HG02852 (cell line): ENCODE results near the gene TMEM131.
"Not testable (repeated sequence)": the region's sequence is repeated elsewhere in the genome, so short reads cannot be mapped to it uniquely, and the experiment has no call there.

Experiments
- ATAC-seq: cut with Tn5 transposase; IDR thresholded peaks from one replicate; pipeline ENCODE4 v1.9.1; 2021; ENCODE audit warnings: mild to moderate bottlenecking, moderate library complexity; ENCODE audit not compliant: unreplicated experiment

TMEM131 gene

DNA sequence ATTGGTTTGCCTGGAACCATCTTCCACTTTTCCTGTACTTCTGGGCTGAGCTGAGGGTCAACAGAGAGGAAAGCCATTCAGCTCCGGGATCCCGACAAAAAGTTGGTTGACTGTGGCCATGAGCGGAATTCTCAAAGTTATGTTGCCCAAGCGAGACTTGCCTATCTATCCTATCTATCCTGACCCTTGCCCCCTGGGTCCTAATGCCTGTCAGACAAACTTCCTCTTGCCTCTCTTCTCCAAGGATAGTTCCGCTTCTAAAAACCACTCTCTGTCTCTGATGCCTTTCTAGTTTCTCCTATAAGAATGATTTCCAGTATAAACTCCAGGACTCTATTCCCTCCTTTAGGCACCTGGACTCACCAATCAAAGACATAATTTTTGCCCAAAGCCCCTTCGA, 173.9 kb downstream of the TMEM131 start:
- ATAC-seq: not testable (repeated sequence)

DNA sequence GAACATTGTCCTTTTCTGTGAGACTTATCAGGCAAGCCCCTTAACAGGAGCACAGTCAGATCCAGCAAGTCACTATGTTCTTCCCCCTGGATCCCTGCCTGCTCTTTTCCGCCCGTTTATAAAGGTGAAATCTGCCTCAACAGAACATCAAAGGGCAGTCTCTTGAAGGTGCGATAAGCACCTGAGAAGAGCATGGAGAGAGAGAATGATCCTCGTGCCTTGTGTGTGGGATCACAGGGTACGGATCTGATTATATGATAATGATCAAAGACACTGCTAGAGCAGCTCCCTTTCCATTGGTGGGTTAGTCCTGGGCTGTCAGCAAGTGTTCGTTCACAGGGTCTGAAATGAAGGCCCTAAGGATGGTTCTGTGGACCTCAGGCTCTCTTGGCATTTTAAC, 176.0 kb downstream of the TMEM131 start:
- ATAC-seq: no peak

DNA sequence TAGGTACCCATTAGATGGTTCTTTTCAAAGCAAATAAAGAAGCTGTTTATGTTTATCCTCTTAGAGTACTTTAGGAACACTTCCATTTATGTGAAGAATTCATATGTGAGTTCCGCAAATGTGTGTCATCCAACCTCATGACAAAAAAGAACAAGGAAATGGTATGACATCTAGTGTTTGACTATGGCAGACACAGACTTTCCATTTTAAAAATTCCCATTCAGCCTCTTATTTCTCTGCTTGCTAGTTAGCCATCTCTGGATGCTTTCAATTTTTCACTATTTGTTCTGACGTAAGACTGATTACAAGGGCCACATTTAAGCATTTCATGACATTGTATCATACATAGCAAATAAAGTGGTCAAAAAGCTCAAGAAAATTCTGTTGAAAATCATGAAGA, 179.3 kb downstream of the TMEM131 start:
- ATAC-seq: no peak

DNA sequence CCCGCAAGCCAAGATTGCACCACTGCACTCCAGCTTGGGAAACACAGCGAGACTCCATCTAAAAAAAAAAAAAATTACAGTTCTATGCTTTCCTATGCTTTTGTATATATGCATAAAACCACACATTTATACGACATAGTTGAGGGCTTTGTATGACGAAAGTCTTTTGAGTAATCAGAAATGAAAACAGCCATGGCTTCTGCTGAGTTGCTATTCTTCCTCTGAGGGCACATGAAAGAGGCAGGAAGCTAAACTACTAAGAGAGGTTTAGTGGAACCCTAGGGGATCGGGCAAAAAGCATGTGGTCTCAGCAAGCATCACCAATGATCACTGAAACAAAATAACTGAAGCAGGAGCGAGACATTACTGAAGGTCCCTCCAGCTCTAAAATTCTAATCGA, 182.8 kb downstream of the TMEM131 start:
- no peak for ATAC-seq

DNA sequence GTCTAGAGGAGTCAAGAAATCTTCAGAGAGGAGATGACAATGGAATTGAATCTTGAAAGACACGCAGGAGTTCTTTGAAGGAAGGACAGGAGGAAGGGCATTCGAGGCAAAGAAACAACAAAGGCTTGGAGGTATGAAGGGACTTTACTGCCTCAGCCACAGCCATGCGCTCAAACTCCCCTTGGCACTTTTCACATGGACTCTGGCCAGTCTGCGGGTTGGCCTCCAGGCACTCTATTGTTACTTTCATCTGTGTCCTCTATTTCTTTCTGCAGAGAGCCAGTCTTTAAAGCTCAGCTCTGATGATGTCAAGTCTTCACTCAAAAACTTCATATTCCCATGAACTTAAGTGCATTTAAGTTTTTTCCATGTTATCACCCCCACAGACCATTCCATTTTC, 186.9 kb downstream of the TMEM131 start:
- ATAC-seq: no peak

DNA sequence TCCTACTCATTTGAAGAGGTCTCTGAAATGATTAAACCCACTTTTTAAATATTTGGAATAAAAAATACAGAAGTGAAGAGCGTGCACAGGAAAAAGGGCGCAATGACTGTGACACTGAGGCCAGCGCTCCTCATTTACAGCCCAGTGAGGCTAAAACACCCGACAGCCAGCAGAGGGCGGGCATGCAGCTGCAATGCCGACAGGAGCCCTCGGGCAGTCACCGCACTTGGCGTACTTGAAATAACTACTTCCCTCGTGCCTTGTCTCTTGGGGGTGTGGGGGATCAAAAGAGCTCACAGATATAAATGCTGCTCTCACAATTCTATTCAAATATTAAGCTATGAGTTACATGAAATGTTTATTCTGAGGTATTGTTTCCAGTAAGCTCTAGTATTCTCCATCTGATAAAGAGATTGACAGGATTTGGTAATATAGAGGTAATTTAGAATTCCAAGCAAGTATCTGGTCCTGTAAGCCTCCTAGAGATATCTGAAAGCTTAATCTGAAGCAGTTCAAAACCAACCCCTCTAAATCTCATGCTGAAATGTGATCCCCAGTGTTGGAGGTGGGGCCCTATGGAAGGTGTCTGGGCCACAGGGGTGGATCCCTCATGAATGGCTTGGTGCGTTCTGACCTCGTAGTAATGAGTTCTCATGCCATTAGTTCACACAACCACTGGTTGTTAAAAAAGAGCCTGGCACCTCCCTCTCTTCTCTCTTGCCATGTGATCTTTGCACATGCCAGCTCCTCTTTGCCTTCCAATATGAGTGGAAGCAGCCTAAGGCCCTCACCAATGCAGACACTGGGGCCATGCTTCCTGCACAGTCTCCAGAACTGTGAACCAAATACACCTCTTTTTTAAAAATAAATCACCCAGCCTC, 188.8 kb downstream of the TMEM131 start:
- ATAC-seq: peak; percentile 81

DNA sequence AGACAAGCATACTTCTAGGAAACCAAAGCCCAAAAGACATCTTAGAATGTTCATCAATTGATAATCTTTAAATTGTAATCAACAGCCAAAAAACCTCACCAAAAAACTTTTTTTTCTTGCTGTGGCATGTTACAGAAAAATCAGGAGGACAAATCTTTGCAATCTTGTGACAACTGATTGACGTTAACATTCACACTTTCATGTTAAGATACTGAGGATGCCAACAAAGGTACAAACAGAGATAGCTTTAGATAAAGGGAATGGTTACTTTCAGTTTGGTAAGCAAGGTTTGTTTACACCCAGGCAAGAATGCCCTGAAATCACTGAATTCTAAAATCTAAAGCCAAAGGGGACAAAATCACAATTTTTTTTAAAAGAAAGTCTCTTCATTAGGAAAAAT, 190.0 kb downstream of the TMEM131 start:
- no peak for ATAC-seq

DNA sequence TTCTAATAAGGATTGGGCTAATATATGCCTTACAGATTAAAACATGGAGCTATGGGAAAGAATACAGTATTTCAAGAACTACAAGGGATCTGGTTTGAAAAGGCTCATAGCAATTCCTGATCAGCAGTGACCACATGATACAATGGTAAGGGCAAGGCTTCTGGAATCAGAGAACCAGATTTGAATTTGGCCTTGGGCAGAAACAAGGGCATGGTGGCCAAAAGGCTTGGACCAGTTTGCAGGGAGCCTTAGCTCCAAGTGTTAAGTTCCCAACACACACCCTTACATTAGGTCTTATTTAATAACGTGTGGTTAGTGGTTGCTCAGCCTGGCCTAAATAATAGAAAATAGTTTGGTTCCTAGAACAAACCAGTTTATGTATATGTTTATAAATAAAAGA, 194.7 kb downstream of the TMEM131 start:
- ATAC-seq: no peak

DNA sequence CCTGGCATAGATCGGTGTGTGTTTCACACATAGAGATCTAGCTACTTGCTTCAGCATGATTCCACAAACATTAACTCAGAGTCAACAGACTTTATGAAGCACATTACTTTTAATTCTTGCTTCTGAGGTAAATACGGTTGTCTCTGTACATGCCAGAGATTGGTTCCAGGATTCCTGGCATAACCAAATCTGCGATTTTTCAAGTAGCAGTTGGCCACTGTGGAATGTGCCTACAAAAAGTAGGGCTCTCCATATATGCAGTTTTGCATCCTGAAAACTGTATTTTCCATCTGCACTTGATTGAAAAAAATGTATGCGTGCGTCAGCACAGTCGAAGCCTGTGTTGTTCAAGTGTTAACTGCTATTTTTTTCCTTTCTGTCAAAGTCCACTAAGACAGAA, 197.3 kb downstream of the TMEM131 start:
- no peak for ATAC-seq

DNA sequence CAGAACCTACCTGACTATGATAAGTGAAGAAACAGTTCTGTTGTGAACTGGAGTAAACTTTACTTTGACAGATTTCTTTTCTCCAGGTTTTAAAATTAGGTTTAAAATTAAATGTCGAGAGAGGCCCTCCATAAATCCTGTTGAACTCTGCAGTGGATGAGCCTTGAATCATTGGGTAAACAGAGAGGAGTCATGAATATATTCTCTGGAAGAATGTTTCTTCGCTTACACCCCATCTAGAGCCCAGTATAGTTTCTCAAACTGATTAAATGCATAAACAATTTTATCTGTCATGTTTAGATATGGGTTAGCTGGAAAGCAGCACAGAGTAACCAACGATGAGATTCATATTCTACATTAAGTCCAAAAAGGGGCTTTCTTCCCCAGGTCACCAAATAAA, 198.4 kb downstream of the TMEM131 start:
- no peak for ATAC-seq

DNA sequence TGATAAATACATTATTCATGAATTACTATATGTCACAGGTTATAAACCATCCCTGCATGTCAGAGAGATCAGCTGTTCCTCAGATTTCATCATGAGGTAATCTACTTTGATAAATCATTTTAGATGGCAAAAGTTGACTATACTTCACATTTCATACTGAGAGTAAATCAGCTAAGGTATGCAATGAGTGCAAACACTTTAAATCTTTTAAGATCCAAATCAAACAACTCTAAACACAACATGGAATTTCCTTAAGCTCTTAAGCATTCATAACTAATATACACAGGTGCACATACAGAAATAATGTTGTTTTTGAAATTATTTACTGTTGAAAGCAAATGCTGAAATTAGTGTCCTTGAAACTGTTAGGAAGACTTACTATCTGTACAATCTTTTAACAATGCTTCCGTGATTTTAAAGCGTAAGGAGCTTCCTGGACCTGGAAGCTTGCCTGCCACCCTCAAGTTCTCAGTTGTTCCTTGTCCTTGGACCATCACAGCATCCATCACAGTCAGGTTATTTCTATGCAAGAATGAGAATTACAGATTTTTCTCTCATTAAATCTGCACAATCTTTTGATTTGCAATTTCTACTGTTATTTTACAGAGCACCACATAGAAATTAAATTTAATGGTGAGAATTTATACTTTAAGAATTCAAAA, 199.2 kb downstream of the TMEM131 start:
- no peak for ATAC-seq

DNA sequence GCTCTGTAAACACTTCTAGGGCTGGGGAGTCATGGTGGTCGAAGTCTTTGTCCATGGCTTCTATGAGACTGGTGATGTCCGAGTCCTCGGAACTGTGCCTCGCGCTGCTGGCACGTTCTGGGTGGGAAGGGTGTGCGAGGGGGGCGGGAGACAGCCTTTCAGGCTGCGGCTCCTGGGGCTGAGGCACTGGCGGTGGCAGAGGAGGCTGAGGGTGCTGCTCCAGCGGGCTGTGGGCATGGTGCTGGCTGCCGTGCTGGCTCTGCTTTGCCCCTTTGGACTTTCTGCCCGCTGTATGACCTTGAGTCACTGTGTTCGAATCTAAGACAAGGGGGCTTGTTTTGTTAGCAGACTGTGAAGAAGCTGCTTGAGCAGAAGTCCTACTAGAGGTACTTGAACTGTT, 203.3 kb downstream of the TMEM131 start:
- no peak for ATAC-seq

DNA sequence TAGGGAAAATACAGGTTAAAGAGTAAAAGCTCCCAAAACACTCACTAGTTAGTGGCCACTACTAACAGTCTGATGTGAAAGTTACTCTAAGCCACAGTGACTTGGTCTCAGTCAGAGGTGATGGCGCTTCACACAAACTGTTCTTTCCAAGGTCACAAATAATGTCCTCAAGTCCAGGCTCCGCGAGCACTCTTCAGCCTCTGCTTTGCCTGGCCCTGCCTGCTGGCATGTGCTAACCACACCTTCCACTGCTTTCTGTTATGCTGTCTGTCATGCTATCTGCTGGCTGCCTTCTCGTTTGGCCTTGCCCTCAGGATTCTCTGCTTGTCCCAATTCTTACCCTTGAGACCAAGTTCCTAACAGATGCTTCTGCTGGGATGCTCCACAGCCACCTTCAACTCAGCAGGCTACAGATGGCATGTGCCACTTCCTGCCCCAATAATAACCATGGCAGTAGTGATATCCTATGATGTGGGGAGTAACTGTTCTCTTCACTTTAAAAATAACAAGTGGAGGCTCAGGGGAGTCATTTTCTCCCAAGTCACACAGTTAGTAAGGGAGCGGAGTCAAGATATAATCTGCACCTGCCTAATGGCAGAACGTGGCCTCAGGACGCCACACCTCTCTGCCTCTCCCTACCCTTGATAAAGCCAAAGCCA, 206.6 kb downstream of the TMEM131 start:
- no peak for ATAC-seq

DNA sequence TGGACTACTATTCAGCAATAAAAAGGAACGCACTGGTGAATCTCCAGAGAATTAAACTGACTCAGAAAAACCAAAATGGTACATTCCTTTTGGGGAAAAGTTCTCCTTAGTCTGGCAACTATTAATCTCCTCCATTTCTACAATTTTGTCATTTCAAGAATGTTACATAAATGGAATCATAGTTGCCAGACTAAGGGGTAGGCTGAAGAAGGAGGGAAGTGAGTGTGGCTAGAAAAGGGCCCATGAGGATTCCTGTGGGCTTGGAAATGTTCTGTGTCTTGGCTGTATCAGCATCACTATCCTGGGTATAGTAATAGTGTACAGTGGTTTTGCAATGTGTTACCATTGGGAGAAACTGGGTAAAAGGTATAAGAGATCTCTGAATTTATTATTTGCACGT, 209.9 kb downstream of the TMEM131 start:
- ATAC-seq: no peak

DNA sequence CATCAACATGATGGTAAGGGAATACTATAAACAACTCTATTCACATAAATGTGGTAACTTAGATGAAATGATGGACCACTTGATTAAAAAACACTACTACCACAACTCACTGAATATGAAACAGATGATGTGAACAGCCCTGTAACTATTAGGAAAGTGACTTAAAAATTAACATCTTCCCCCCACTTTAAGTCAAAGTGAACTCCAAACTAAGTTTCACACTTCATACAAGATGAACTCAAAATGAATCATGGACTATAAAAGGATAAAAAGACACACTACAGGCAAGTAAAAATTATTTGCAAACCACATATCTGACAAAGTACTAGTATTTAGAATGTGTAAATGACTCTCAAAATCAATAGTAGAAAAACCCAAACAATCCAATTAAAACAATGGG, 210.8 kb downstream of the TMEM131 start:
- no peak for ATAC-seq

DNA sequence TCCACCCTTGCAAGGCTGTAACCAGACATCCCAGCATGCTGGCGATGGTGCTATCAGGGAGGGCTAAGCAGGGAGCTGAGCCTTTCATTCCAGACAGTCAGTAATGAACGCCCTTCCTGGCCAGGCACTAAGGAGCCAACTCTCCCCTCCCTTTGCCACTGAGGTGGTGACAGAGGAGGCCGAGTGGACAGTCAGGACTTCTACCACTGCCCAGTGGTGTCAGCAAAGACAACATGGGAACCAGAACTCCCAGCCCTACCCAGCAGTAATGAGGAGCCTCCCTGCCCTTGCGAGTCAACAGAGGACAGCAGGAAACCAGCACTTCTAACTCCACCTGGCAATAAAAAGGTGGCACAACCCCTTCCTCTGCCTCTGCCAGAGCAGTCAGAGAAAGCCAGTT, 213.8 kb downstream of the TMEM131 start:
- ATAC-seq: no peak

DNA sequence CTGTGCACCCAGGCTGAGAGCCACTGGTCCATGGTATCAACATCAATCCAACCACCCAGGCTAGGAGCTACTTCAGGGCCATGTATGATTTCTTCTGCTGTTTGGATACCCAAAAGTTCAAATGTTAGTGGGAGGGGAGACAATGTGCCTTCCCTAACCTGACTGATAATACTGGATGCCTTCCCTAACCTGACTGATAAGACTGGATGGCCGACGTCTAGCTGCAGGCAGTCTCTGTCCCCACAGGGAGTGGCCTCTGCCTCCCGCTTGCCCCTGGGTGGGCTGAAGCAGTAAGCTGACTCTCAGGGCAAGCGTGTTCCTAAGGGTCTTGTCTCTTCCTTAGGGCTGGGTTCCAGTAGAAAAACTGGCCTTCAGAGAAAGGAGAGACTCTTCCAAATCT, 216.6 kb downstream of the TMEM131 start:
- no peak for ATAC-seq

DNA sequence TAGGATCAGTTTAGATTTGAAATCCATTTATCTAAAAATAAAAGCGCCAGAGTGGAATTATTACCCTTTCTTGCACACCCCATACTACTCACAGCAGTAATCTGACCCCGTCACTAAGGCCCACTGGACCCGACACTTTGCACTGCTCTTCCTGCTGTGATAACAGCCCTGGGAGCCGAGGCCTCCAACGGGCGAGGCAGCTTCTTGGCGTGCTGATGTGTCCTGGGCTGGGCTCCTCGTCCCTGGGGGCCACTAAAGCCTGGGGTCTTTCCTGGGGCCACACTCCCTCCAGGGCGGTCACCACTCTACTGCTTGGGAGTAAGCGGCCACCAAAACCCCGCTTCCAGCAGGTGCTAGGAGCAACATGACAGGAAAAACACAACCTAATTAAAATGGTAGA, 220.7 kb downstream of the TMEM131 start:
- no peak for ATAC-seq

DNA sequence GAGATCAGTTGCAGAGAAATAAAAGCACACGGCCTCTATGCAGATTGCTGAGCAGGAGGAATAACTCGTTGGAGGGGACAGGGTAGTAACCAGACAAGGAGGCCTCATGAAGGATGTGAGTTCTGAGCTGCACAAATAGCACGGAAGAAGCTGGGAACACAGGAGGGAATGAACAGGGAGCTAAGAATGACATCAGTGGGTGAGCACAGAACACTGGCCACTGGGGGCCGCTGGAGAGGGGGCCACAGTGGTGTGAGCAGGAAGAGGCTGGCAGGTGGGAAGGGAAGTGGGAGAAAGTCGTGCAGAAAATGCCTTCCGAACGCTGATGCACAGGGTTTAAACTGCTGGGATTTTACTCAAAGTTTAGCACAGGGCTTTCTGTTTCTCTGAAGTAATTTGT, 221.3 kb downstream of the TMEM131 start:
- ATAC-seq: no peak

DNA sequence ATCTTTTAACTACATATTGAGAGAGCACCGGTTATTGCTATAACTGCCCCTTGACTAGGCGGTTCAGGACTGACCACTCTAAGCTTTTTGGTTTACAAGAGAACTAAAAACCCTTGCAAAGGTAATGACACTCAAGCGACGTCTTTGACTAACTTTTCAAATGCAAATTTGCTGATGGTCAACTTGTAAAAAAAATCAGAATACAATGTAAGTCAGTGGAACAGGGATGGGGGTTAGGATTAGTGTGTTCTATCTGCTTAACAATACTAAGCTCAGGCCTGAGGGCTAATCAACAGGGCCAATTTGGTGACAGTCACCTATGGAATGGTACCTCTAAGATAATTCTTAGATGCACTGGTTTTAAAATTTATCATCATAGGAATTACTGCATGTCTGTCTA, 225.3 kb downstream of the TMEM131 start:
- ATAC-seq: no peak

DNA sequence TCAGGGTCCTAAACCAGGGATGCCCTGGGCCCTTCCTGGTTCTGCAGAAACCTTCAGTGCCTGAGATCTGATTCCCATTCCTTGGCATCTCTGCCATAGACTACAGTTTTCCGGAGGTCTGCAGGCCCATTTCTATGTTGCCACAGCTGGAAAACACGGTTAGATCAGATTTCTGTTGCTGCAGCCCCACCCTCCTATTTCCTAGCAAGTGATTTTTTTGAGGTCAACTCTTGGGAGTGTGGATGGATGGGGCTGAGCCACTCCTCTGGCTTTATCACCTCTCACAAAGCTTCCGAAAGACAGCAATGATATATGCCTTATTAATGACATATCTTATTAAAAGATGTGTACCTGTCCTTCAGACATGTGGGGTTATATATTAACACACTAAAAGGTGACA, 226.0 kb downstream of the TMEM131 start:
- ATAC-seq: no peak

DNA sequence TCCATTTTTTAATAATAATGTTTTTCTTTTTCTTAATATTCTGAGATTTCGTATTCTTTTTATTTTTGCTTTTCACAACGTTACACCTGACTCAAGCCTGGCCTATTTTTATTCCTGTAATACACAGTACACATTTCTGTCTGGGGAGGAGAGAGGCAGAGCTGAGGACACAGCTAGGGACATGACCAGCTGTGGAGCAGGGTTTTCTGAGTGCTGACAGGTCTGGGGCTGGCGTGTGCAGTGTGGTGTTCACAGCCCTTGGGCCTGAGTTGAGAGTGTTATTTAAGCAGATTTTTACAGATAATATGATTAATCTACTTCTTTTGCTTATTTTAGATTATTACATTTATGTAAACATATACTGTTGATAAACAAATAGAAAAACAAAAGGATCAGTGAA, 226.4 kb downstream of the TMEM131 start:
- no peak for ATAC-seq
